KMS-11 (cell line): ENCODE results near the gene LRRC75B.

ENCODE experiments used
- H2AFZ ChIP-seq: fragments of 200-600 bp; sonication (generic); 2 replicates; pipeline ENCODE4 v1.6.1; 2016; ENCODE audit warnings: antibody characterized with exemption, mixed run types, low read depth
- H3K27ac ChIP-seq: fragments of 200-600 bp; sonication (generic); 2 replicates; pipeline ENCODE4 v1.6.1; 2016; ENCODE audit warnings: mild to moderate bottlenecking, mixed run types
- H3K27me3 ChIP-seq: fragments of 200-600 bp; sonication (generic); 2 replicates; pipeline ENCODE4 v1.6.1; 2017; ENCODE audit warnings: mild to moderate bottlenecking, low read depth, mixed run types, moderate library complexity; ENCODE audit not compliant: insufficient read depth
- H3K36me3 ChIP-seq: fragments of 200-600 bp; sonication (generic); 2 replicates; pipeline ENCODE4 v1.6.1; 2017; ENCODE audit warnings: mild to moderate bottlenecking, mixed run types; ENCODE audit not compliant: insufficient read depth
- H3K4me1 ChIP-seq: fragments of 200-600 bp; sonication (generic); 2 replicates; pipeline ENCODE4 v1.6.1; 2016; ENCODE audit warnings: mild to moderate bottlenecking, low read depth, mixed run types; ENCODE audit not compliant: poor library complexity, severe bottlenecking
- H3K4me2 ChIP-seq: fragments of 200-600 bp; sonication (generic); 2 replicates; pipeline ENCODE4 v1.7.0; 2016; ENCODE audit warnings: mild to moderate bottlenecking, mixed run types
- H3K4me3 ChIP-seq: fragments of 200-600 bp; sonication (generic); IDR thresholded peaks from 2 replicates; pipeline ENCODE4 v1.6.1; 2017; ENCODE audit warnings: low read depth, low read length, mixed read lengths; ENCODE audit not compliant: insufficient read depth
- H3K79me2 ChIP-seq: fragments of 200-600 bp; sonication (generic); 2 replicates; pipeline ENCODE4 v1.6.1; 2016; ENCODE audit warnings: low read depth, mixed run types; ENCODE audit not compliant: insufficient read depth
- H3K9ac ChIP-seq: fragments of 200-600 bp; sonication (generic); 2 replicates; pipeline ENCODE4 v1.6.1; 2016; ENCODE audit warnings: mild to moderate bottlenecking, mixed run types
- H4K20me1 ChIP-seq: fragments of 200-600 bp; sonication (generic); 2 replicates; pipeline ENCODE4 v1.6.1; 2016; ENCODE audit warnings: mild to moderate bottlenecking, mixed run types; ENCODE audit not compliant: insufficient read depth
- CTCF ChIP-seq: fragments of 200-600 bp; sonication (generic); conservative IDR thresholded peaks from 2 replicates; pipeline ENCODE4 v1.6.1; 2017; ENCODE audit warnings: low read depth, mild to moderate bottlenecking, antibody characterized with exemption, low read length, moderate library complexity, mixed read lengths

The LRRC75B gene

GRCh38 chr22:24591286-24591830, 1.5 kb downstream of the LRRC75B start:
- H3K36me3 ChIP-seq: no peaks in the 10 kb centered on the region
- no peak for TF ChIP-seq CTCF
- H4K20me1 ChIP-seq: no peaks in the 10 kb centered on the region
- H3K4me3 ChIP-seq: no peak overlapping the region
- H2AFZ ChIP-seq: no peak overlapping the region
- peaks cover 12% of the 10 kb centered on the region for H3K4me1 ChIP-seq
- H3K79me2 ChIP-seq: no peaks in the 10 kb centered on the region
- no peak overlapping the region for H3K27ac ChIP-seq
- no peak overlapping the region for H3K4me2 ChIP-seq
- H3K9ac ChIP-seq: no peak overlapping the region
- no peaks in the 10 kb centered on the region for H3K27me3 ChIP-seq

GRCh38 chr22:24590596-24591173, 2.2 kb downstream of the LRRC75B start:
- peaks cover 12% of the 10 kb centered on the region for H3K4me1 ChIP-seq
- H3K36me3 ChIP-seq: no peaks in the 10 kb centered on the region
- no peaks in the 10 kb centered on the region for H3K79me2 ChIP-seq
- no peak overlapping the region for H3K9ac ChIP-seq
- H4K20me1 ChIP-seq: no peaks in the 10 kb centered on the region
- no peak overlapping the region for H2AFZ ChIP-seq
- H3K27ac ChIP-seq: no peak overlapping the region
- H3K27me3 ChIP-seq: no peaks in the 10 kb centered on the region
- no peak overlapping the region for H3K4me3 ChIP-seq
- no peak for TF ChIP-seq CTCF
- no peak overlapping the region for H3K4me2 ChIP-seq

GRCh38 chr22:24589518-24590030, 3.3 kb downstream of the LRRC75B start:
- no peak for TF ChIP-seq CTCF
- no peak overlapping the region for H2AFZ ChIP-seq
- no peak overlapping the region for H3K4me3 ChIP-seq
- no peaks in the 10 kb centered on the region for H3K27me3 ChIP-seq
- no peak overlapping the region for H3K4me2 ChIP-seq
- H4K20me1 ChIP-seq: no peaks in the 10 kb centered on the region
- H3K36me3 ChIP-seq: no peaks in the 10 kb centered on the region
- H3K79me2 ChIP-seq: no peaks in the 10 kb centered on the region
- H3K9ac ChIP-seq: no peak overlapping the region
- H3K27ac ChIP-seq: no peak overlapping the region
- H3K4me1 ChIP-seq: peaks cover 12% of the 10 kb centered on the region

- no peak overlapping the region for H3K4me3 ChIP-seq
- H3K36me3 ChIP-seq: no peaks in the 10 kb centered on the region
These were observed 4.0 kb downstream of the LRRC75B start for GRCh38 chr22:24588757-24589481.

More at GRCh38 chr22:24588757-24589481, 4.0 kb downstream of the LRRC75B start:
- H3K79me2 ChIP-seq: no peaks in the 10 kb centered on the region
- H3K4me1 ChIP-seq: peaks cover 17% of the 10 kb centered on the region
- H3K27ac ChIP-seq: no peak overlapping the region
- no peak overlapping the region for H3K9ac ChIP-seq
- no peaks in the 10 kb centered on the region for H3K27me3 ChIP-seq
- no peak overlapping the region for H2AFZ ChIP-seq
- no peak for TF ChIP-seq CTCF
- H3K4me2 ChIP-seq: no peak overlapping the region
- H4K20me1 ChIP-seq: no peaks in the 10 kb centered on the region
